ENCODE results near the gene RIPK3. TPM values are rescaled to one million over a fixed set of nuclear protein-coding genes. Genes with fewer than 3 reads are reported as not detected.

The RIPK3 gene
- total RNA-seq, 1 donor from 2014 or later = 0.62 TPM

GRCh38 chr14:24342889-24343288 is 3.1 kb upstream of the RIPK3 start:
- Mint-ChIP-seq H3K27ac (no peak overlapping the region), H3K4me3 (ENCODE audit: low read depth) (no peak overlapping the region), H3K27me3 (peaks cover 70% of the 10 kb centered on the region), H3K9me3 (ENCODE audit: low read depth) (no peaks in the 10 kb centered on the region), H3K36me3 (ENCODE audit: insufficient read depth) (no peaks in the 10 kb centered on the region), H3K4me1 (ENCODE audit: low read depth) (no peaks in the 10 kb centered on the region)
- no peak for DNase-seq (ENCODE audit: low spot score, unreplicated experiment)
- no peak for TF ChIP-seq CTCF (IDR thresholded peaks at IDR 0.05; ENCODE audit: unreplicated experiment)

GRCh38 chr14:24340606-24341005 is 815 bp upstream of the RIPK3 start:
- Mint-ChIP-seq H3K9me3 (ENCODE audit: low read depth) (no peaks in the 10 kb centered on the region), H3K27ac (no peak overlapping the region), H3K4me3 (ENCODE audit: low read depth) (no peak overlapping the region), H3K4me1 (ENCODE audit: low read depth) (peaks cover 2% of the 10 kb centered on the region), H3K36me3 (ENCODE audit: insufficient read depth) (no peaks in the 10 kb centered on the region), H3K27me3 (peaks cover 84% of the 10 kb centered on the region)
- DNase-seq (ENCODE audit: low spot score, unreplicated experiment) = no peak
- no peak for TF ChIP-seq CTCF (IDR thresholded peaks at IDR 0.05; ENCODE audit: unreplicated experiment)

GRCh38 chr14:24338843-24339242 is 948 bp downstream of the RIPK3 start:
- no peak for DNase-seq (ENCODE audit: low spot score, unreplicated experiment)
- Mint-ChIP-seq H3K36me3 (ENCODE audit: insufficient read depth) (no peaks in the 10 kb centered on the region), H3K4me3 (ENCODE audit: low read depth) (no peak overlapping the region), H3K27me3 (peaks cover 86% of the 10 kb centered on the region), H3K4me1 (ENCODE audit: low read depth) (peaks cover 2% of the 10 kb centered on the region), H3K27ac (no peak overlapping the region), H3K9me3 (ENCODE audit: low read depth) (no peaks in the 10 kb centered on the region)
- no peak for TF ChIP-seq CTCF (IDR thresholded peaks at IDR 0.05; ENCODE audit: unreplicated experiment)

- Mint-ChIP-seq H3K9me3 (ENCODE audit: low read depth) (no peaks in the 10 kb centered on the region), H3K27me3 (peaks cover 90% of the 10 kb centered on the region), H3K4me1 (ENCODE audit: low read depth) (peaks cover 2% of the 10 kb centered on the region), H3K4me3 (ENCODE audit: low read depth) (peak overlapping the region; percentile 21), H3K27ac (no peak overlapping the region), H3K36me3 (ENCODE audit: insufficient read depth) (no peaks in the 10 kb centered on the region)
- TF ChIP-seq CTCF (IDR thresholded peaks at IDR 0.05; ENCODE audit: unreplicated experiment) = no peak
- DNase-seq (ENCODE audit: low spot score, unreplicated experiment) = no peak
These were observed 2.0 kb downstream of the RIPK3 start for GRCh38 chr14:24337824-24338175.

GRCh38 chr14:24337144-24337823 is 2.5 kb downstream of the RIPK3 start:
- Mint-ChIP-seq H3K27me3 (peaks cover 91% of the 10 kb centered on the region), H3K4me3 (ENCODE audit: low read depth) (no peak overlapping the region), H3K27ac (peak overlapping the region; percentile 14), H3K9me3 (ENCODE audit: low read depth) (no peaks in the 10 kb centered on the region), H3K4me1 (ENCODE audit: low read depth) (peaks cover 4% of the 10 kb centered on the region), H3K36me3 (ENCODE audit: insufficient read depth) (no peaks in the 10 kb centered on the region)
- TF ChIP-seq CTCF (IDR thresholded peaks at IDR 0.05; ENCODE audit: unreplicated experiment) = no peak
- DNase-seq (ENCODE audit: low spot score, unreplicated experiment) = no peak

Data from progenitor cell of endocrine pancreas (in vitro differentiated cells).